IPS-NIHi11 (cell line): ENCODE data around the gene BAZ1B.
"Not testable (repeated sequence)": the region's sequence is repeated elsewhere in the genome, so short reads cannot be mapped to it uniquely, and the experiment has no call there.

Source experiments
- DNase-seq: peaks from one replicate; pipeline ENCODE4 v3.0.0; 2012; ENCODE audit warnings: mixed read lengths, low spot score

Gene BAZ1B

GRCh38 chr7:73503229-73503628 lies 18.9 kb downstream of the BAZ1B start:
- no peak for DNase-seq

- DNase-seq = no peak
These were observed 25.5 kb downstream of the BAZ1B start for GRCh38 chr7:73496626-73497025.

- DNase-seq = not testable (repeated sequence)
These were observed 26.6 kb downstream of the BAZ1B start for GRCh38 chr7:73495507-73495906.

GRCh38 chr7:73489976-73490375 lies 32.1 kb downstream of the BAZ1B start:
- no peak for DNase-seq

GRCh38 chr7:73487486-73487885 lies 34.6 kb downstream of the BAZ1B start:
- DNase-seq = no peak

GRCh38 chr7:73483171-73483570 lies 38.9 kb downstream of the BAZ1B start:
- DNase-seq = no peak

GRCh38 chr7:73482746-73483145 lies 39.3 kb downstream of the BAZ1B start:
- DNase-seq = peak; percentile 38

GRCh38 chr7:73481521-73481920 lies 40.6 kb downstream of the BAZ1B start:
- DNase-seq = not testable (repeated sequence)

- no peak for DNase-seq
These were observed 43.5 kb downstream of the BAZ1B start for GRCh38 chr7:73478549-73478948.

GRCh38 chr7:73477376-73477775 lies 44.7 kb downstream of the BAZ1B start:
- DNase-seq = no peak

GRCh38 chr7:73470208-73470607 lies 51.9 kb downstream of the BAZ1B start:
- DNase-seq = no peak

GRCh38 chr7:73467046-73467445 lies 55.0 kb downstream of the BAZ1B start:
- not testable (repeated sequence) for DNase-seq

GRCh38 chr7:73466112-73466511 lies 56.0 kb downstream of the BAZ1B start:
- no peak for DNase-seq

- no peak for DNase-seq
These were observed 58.1 kb downstream of the BAZ1B start for GRCh38 chr7:73463966-73464365.

GRCh38 chr7:73463260-73463659 lies 58.8 kb downstream of the BAZ1B start:
- no peak for DNase-seq

- no peak for DNase-seq
These were observed 60.3 kb downstream of the BAZ1B start for GRCh38 chr7:73461782-73462285.

GRCh38 chr7:73454424-73454823 lies 67.7 kb downstream of the BAZ1B start:
- no peak for DNase-seq

GRCh38 chr7:73452999-73453635 lies 69.0 kb downstream of the BAZ1B start:
- DNase-seq = no peak

GRCh38 chr7:73451780-73452398 lies 70.2 kb downstream of the BAZ1B start:
- peak; percentile 69 for DNase-seq

- DNase-seq = no peak
These were observed 72.7 kb downstream of the BAZ1B start for GRCh38 chr7:73449422-73449821.

- no peak for DNase-seq
These were observed 73.5 kb downstream of the BAZ1B start for GRCh38 chr7:73448609-73449008.

GRCh38 chr7:73447121-73447733 lies 74.9 kb downstream of the BAZ1B start:
- no peak for DNase-seq

GRCh38 chr7:73446682-73447081 lies 75.4 kb downstream of the BAZ1B start:
- no peak for DNase-seq
